Measurements from ENCODE around the gene SCAF8. TPM values are rescaled to one million over a fixed set of nuclear protein-coding genes. Genes with fewer than 3 reads are reported as not detected.
"Not testable (repeated sequence)": the region's sequence is repeated elsewhere in the genome, so short reads cannot be mapped to it uniquely, and the experiment has no call there.

Gene SCAF8
- polyA plus RNA-seq, 1 experiment: 13.1 TPM

DNA sequence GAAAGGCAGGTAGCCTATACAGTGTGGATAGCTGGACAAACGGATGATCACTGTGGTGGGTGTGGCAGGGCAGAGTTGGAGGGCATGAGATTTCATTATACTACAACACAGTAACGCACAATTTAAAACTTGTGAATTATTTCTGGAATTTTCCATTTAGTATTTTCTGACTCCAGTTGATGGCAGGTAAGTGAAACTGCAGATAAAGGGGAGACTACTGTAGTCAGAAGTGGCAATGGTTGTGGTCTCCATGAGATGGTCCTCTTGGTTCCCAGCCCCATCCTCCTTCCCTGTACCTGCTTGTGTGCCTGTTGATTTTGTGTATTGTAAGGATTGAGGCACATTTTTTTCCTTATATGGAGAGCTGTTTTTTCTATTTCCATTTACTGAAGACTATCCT, 22.5 kb upstream of the SCAF8 start:
- TF ChIP-seq, protein P1, sequence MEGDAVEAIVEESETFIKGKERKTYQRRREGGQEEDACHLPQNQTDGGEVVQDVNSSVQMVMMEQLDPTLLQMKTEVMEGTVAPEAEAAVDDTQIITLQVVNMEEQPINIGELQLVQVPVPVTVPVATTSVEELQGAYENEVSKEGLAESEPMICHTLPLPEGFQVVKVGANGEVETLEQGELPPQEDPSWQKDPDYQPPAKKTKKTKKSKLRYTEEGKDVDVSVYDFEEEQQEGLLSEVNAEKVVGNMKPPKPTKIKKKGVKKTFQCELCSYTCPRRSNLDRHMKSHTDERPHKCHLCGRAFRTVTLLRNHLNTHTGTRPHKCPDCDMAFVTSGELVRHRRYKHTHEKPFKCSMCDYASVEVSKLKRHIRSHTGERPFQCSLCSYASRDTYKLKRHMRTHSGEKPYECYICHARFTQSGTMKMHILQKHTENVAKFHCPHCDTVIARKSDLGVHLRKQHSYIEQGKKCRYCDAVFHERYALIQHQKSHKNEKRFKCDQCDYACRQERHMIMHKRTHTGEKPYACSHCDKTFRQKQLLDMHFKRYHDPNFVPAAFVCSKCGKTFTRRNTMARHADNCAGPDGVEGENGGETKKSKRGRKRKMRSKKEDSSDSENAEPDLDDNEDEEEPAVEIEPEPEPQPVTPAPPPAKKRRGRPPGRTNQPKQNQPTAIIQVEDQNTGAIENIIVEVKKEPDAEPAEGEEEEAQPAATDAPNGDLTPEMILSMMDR (IDR thresholded peaks at IDR 0.05; ENCODE audit: insufficient read depth, low read depth, low read length): no peak
- Histone ChIP-seq H3K4me3 (ENCODE audit: low read depth, low read length) (no peak overlapping the region), H3K27me3 (ENCODE audit: control insufficient read depth, insufficient read depth, low read length) (peaks cover under 1% of the 10 kb centered on the region; the same call in 1 of the 2 replicates), H3K36me3 (ENCODE audit: control insufficient read depth, insufficient read depth, low read length) (no peaks in the 10 kb centered on the region)
- ChIA-PET CTCF (no interaction called here), POLR2A (no interaction called here)
- no peak for DNase-seq (ENCODE audit: low read depth)

GRCh38 chr6:154715446-154715845, 17.8 kb upstream of the SCAF8 start:
- no peak overlapping the region for H3K4me3 ChIP-seq (ENCODE audit: low read depth, low read length)
- CTCF ChIA-PET: interaction anchor here (0.7 kb wide), 1 partner anchor 543 kb away, joined by 5 read pairs; no protein-coding TSS in a partner anchor
- TF ChIP-seq, protein P1 (IDR thresholded peaks at IDR 0.05; ENCODE audit: insufficient read depth, low read depth, low read length): no peak
- H3K27me3 ChIP-seq (ENCODE audit: control insufficient read depth, insufficient read depth, low read length): peaks cover 1% of the 10 kb centered on the region; the same call in 1 of the 2 replicates
- POLR2A ChIA-PET: no interaction called here
- H3K36me3 ChIP-seq (ENCODE audit: control insufficient read depth, insufficient read depth, low read length): no peaks in the 10 kb centered on the region
- DNase-seq (ENCODE audit: low read depth): no peak

DNA sequence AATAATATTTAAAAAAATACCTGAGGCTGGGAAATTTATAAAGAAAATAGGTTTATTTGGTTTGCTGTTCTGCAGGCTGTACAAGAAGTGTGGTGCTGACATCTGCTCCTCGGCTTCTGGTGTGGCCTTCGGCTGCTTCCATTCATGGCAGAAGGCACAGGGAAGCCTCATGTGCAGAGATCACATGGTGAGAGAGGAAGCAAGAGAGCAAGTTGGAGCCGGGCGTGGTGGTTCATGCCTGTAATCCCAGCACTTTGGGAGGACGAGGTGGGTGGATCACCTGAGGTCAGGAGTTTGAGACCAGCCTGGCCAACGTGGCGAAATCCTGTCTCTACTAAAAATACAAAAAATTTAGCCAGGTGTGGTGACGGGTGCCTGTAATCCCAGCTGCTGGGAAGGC, 16.9 kb upstream of the SCAF8 start:
- H3K4me3 ChIP-seq (ENCODE audit: low read depth, low read length); H3K36me3 ChIP-seq (ENCODE audit: control insufficient read depth, insufficient read depth, low read length); CTCF ChIA-PET; H3K27me3 ChIP-seq (ENCODE audit: control insufficient read depth, insufficient read depth, low read length); POLR2A ChIA-PET; DNase-seq (ENCODE audit: low read depth): not testable (repeated sequence)

GRCh38 chr6:154719433-154719832, 13.8 kb upstream of the SCAF8 start:
- ChIA-PET CTCF (interaction anchor here (1.1 kb wide), 1 partner anchor 13 kb away, joined by 3 read pairs; no protein-coding TSS in a partner anchor), POLR2A (no interaction called here)
- Histone ChIP-seq H3K27me3 (ENCODE audit: control insufficient read depth, insufficient read depth, low read length) (peaks cover 1% of the 10 kb centered on the region), H3K36me3 (ENCODE audit: control insufficient read depth, insufficient read depth, low read length) (no peaks in the 10 kb centered on the region), H3K4me3 (ENCODE audit: low read depth, low read length) (no peak overlapping the region)
- TF ChIP-seq, protein P1 (IDR thresholded peaks at IDR 0.05; ENCODE audit: insufficient read depth, low read depth, low read length): no peak
- no peak for DNase-seq (ENCODE audit: low read depth)

DNA sequence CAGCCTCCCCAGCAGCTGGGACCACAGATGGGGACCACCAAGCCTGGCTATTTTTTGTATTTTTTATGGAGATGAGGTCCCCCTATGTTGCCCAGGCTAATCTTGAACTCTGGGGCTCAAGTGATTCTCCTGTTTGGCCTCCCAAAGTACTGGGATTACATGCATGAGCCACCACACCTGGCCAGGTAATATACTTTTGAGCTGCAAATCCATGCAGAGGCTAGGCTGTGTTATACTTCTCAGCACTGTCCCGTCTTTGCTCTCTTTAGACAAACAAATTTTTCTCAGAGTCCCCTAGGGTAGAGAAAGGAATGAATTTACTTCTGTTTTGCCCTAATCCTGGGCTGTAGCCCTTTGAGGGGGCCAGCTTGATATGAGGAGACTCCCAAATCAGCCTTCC, 13.4 kb upstream of the SCAF8 start:
- no peak for DNase-seq (ENCODE audit: low read depth)
- CTCF ChIA-PET: no interaction called here
- TF ChIP-seq, protein P1 (IDR thresholded peaks at IDR 0.05; ENCODE audit: insufficient read depth, low read depth, low read length): no peak
- POLR2A ChIA-PET: no interaction called here
- Histone ChIP-seq H3K36me3 (ENCODE audit: control insufficient read depth, insufficient read depth, low read length) (no peaks in the 10 kb centered on the region), H3K27me3 (ENCODE audit: control insufficient read depth, insufficient read depth, low read length) (peaks cover 1% of the 10 kb centered on the region), H3K4me3 (ENCODE audit: low read depth, low read length) (no peak overlapping the region)

DNA sequence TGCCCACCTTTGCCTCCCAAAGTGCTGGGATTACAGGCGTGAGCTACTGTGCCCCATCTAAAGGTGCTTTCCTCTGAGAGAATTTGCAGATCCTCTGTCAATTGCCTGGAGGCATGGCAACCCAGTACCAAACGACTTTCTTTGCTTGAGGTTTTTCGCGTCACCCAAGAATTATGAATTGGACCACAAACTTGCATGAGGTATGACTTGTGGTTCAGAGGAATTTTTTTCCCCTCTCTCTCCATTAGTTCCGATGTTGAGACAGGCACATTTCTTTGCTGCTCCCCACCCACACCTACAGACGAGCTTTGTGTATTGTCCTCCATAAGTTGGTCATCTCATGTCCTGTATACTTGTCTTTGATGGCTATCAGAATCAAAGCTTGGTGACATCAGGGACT, 11.8 kb upstream of the SCAF8 start:
- ChIA-PET POLR2A (no interaction called here), CTCF (interaction anchor here (1.3 kb wide), 1 partner anchor 10 kb away, joined by 7 read pairs; no protein-coding TSS in a partner anchor)
- no peaks in the 10 kb centered on the region for H3K36me3 ChIP-seq (ENCODE audit: control insufficient read depth, insufficient read depth, low read length)
- DNase-seq (ENCODE audit: low read depth): no peak
- H3K4me3 ChIP-seq (ENCODE audit: low read depth, low read length): no peak overlapping the region
- TF ChIP-seq, protein P1 (IDR thresholded peaks at IDR 0.05; ENCODE audit: insufficient read depth, low read depth, low read length): no peak
- peaks cover 1% of the 10 kb centered on the region for H3K27me3 ChIP-seq (ENCODE audit: control insufficient read depth, insufficient read depth, low read length)
